Measurements from ENCODE around the gene CHST13.

- TF ChIP-seq CTCF (IDR thresholded peaks at IDR 0.05) (no peak), POLR2AphosphoS5 (IDR thresholded peaks at IDR 0.05) (no peak)
Measured at GRCh38 chr3:126542340-126543241, 18.6 kb downstream of the CHST13 start.

Measured in sigmoid colon (tissue), 4 donors.